ENCODE results near the gene NCOA5.

The NCOA5 gene

GRCh38 chr20:46035713-46036112 lies 54.0 kb downstream of the NCOA5 start:
- no peak overlapping the region for H3K27ac ChIP-seq (ENCODE audit: low read depth, low read length)
- H3K27me3 ChIP-seq (ENCODE audit: control insufficient read depth, insufficient read depth, low read length), result peaks cover 25% of the 10 kb centered on the region
- no peak overlapping the region for H3K4me3 ChIP-seq (ENCODE audit: low read length)
- no peaks in the 10 kb centered on the region for H3K4me1 ChIP-seq (ENCODE audit: control insufficient read depth, insufficient read depth, low read length)
- H3K9ac ChIP-seq (ENCODE audit: low read length), result no peak overlapping the region
- H3K36me3 ChIP-seq (ENCODE audit: control insufficient read depth, insufficient read depth, low read length), result no peaks in the 10 kb centered on the region

DNA sequence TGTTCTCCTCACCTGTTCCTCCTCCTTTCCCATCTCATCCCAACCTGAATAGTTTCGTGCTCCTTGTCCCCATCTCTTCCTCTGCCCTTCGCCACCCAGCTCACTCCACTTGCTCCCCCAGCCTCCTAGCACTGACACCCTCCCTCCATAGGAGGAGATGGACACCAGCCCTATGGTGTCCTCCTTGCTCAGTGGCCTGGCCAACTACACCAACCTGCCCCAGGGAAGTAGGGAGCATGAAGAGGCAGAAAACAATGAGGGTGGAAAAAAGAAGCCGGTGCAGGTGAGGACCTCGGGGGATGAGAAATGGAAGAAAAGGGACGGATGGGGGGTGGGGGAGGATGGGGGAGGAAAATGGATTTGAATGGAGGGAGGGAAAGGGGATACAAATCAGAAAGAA lies 54.5 kb downstream of the NCOA5 start:
- Histone ChIP-seq H3K36me3 (ENCODE audit: control insufficient read depth, insufficient read depth, low read length) (no peaks in the 10 kb centered on the region), H3K9ac (ENCODE audit: low read length) (no peak overlapping the region), H3K4me3 (ENCODE audit: low read length) (no peak overlapping the region), H3K4me1 (ENCODE audit: control insufficient read depth, insufficient read depth, low read length) (no peaks in the 10 kb centered on the region), H3K27ac (ENCODE audit: low read depth, low read length) (no peak overlapping the region), H3K27me3 (ENCODE audit: control insufficient read depth, insufficient read depth, low read length) (peaks cover 29% of the 10 kb centered on the region)

GRCh38 chr20:46034039-46034438 lies 55.7 kb downstream of the NCOA5 start:
- H3K4me1 ChIP-seq (ENCODE audit: control insufficient read depth, insufficient read depth, low read length), result no peaks in the 10 kb centered on the region
- no peak overlapping the region for H3K9ac ChIP-seq (ENCODE audit: low read length)
- H3K27ac ChIP-seq (ENCODE audit: low read depth, low read length), result no peak overlapping the region
- H3K27me3 ChIP-seq (ENCODE audit: control insufficient read depth, insufficient read depth, low read length), result peaks cover 29% of the 10 kb centered on the region
- H3K4me3 ChIP-seq (ENCODE audit: low read length), result no peak overlapping the region
- no peaks in the 10 kb centered on the region for H3K36me3 ChIP-seq (ENCODE audit: control insufficient read depth, insufficient read depth, low read length)

- no peaks in the 10 kb centered on the region for H3K4me1 ChIP-seq (ENCODE audit: control insufficient read depth, insufficient read depth, low read length)
- H3K9ac ChIP-seq (ENCODE audit: low read length), result no peak overlapping the region
- H3K36me3 ChIP-seq (ENCODE audit: control insufficient read depth, insufficient read depth, low read length), result no peaks in the 10 kb centered on the region
- no peak overlapping the region for H3K4me3 ChIP-seq (ENCODE audit: low read length)
- no peak overlapping the region for H3K27ac ChIP-seq (ENCODE audit: low read depth, low read length)
- peaks cover 34% of the 10 kb centered on the region for H3K27me3 ChIP-seq (ENCODE audit: control insufficient read depth, insufficient read depth, low read length)
Measured at GRCh38 chr20:46031701-46032254, 58.0 kb downstream of the NCOA5 start.

- Histone ChIP-seq H3K9ac (ENCODE audit: low read length) (no peak overlapping the region), H3K27me3 (ENCODE audit: control insufficient read depth, insufficient read depth, low read length) (peaks cover 38% of the 10 kb centered on the region), H3K4me1 (ENCODE audit: control insufficient read depth, insufficient read depth, low read length) (no peaks in the 10 kb centered on the region), H3K36me3 (ENCODE audit: control insufficient read depth, insufficient read depth, low read length) (no peaks in the 10 kb centered on the region), H3K27ac (ENCODE audit: low read depth, low read length) (no peak overlapping the region), H3K4me3 (ENCODE audit: low read length) (no peak overlapping the region)
Measured at GRCh38 chr20:46031014-46031569, 58.7 kb downstream of the NCOA5 start.

- Histone ChIP-seq H3K27ac (ENCODE audit: low read depth, low read length) (no peak overlapping the region), H3K4me1 (ENCODE audit: control insufficient read depth, insufficient read depth, low read length) (no peaks in the 10 kb centered on the region), H3K27me3 (ENCODE audit: control insufficient read depth, insufficient read depth, low read length) (peaks cover 42% of the 10 kb centered on the region), H3K36me3 (ENCODE audit: control insufficient read depth, insufficient read depth, low read length) (no peaks in the 10 kb centered on the region), H3K4me3 (ENCODE audit: low read length) (no peak overlapping the region), H3K9ac (ENCODE audit: low read length) (no peak overlapping the region)
Measured at GRCh38 chr20:46030284-46031013, 59.3 kb downstream of the NCOA5 start.

GRCh38 chr20:46028772-46029371 lies 60.9 kb downstream of the NCOA5 start, which contains the start of gene SLC12A5:
TSS of gene SLC12A5 (plus strand) at chr20:46029215. CDS start at chr20:46029345, 130 bp downstream.
- H3K9ac ChIP-seq (ENCODE audit: low read length), result no peak within 1 kb of the TSS
- no peaks in the 10 kb centered on the region for H3K4me1 ChIP-seq (ENCODE audit: control insufficient read depth, insufficient read depth, low read length)
- no peak within 1 kb of the TSS for H3K27ac ChIP-seq (ENCODE audit: low read depth, low read length)
- peaks cover 36% of the 10 kb centered on the region for H3K27me3 ChIP-seq (ENCODE audit: control insufficient read depth, insufficient read depth, low read length)
- no peak within 1 kb of the TSS for H3K4me3 ChIP-seq (ENCODE audit: low read length)
- no peaks in the 10 kb centered on the region for H3K36me3 ChIP-seq (ENCODE audit: control insufficient read depth, insufficient read depth, low read length)

GRCh38 chr20:46028110-46028509 lies 61.7 kb downstream of the NCOA5 start:
- Histone ChIP-seq H3K27ac (ENCODE audit: low read depth, low read length) (no peak overlapping the region), H3K27me3 (ENCODE audit: control insufficient read depth, insufficient read depth, low read length) (peaks cover 32% of the 10 kb centered on the region), H3K9ac (ENCODE audit: low read length) (no peak overlapping the region)

GRCh38 chr20:46027245-46027853 lies 62.4 kb downstream of the NCOA5 start:
- H3K9ac ChIP-seq (ENCODE audit: low read length), result no peak overlapping the region
- no peak overlapping the region for H3K27ac ChIP-seq (ENCODE audit: low read depth, low read length)
- no peaks in the 10 kb centered on the region for H3K4me1 ChIP-seq (ENCODE audit: control insufficient read depth, insufficient read depth, low read length)
- no peaks in the 10 kb centered on the region for H3K36me3 ChIP-seq (ENCODE audit: control insufficient read depth, insufficient read depth, low read length)
- peaks cover 35% of the 10 kb centered on the region for H3K27me3 ChIP-seq (ENCODE audit: control insufficient read depth, insufficient read depth, low read length)
- no peak overlapping the region for H3K4me3 ChIP-seq (ENCODE audit: low read length)

More at GRCh38 chr20:46028110-46028509, 61.7 kb downstream of the NCOA5 start:
- Histone ChIP-seq H3K4me3 (ENCODE audit: low read length) (no peak overlapping the region), H3K36me3 (ENCODE audit: control insufficient read depth, insufficient read depth, low read length) (no peaks in the 10 kb centered on the region), H3K4me1 (ENCODE audit: control insufficient read depth, insufficient read depth, low read length) (no peaks in the 10 kb centered on the region)

- Histone ChIP-seq H3K27ac (ENCODE audit: low read depth, low read length) (no peak overlapping the region), H3K36me3 (ENCODE audit: control insufficient read depth, insufficient read depth, low read length) (no peaks in the 10 kb centered on the region), H3K9ac (ENCODE audit: low read length) (no peak overlapping the region), H3K27me3 (ENCODE audit: control insufficient read depth, insufficient read depth, low read length) (peaks cover 18% of the 10 kb centered on the region), H3K4me1 (ENCODE audit: control insufficient read depth, insufficient read depth, low read length) (no peaks in the 10 kb centered on the region), H3K4me3 (ENCODE audit: low read length) (no peak overlapping the region)
Measured at GRCh38 chr20:46025376-46025783, 64.4 kb downstream of the NCOA5 start.

- Histone ChIP-seq H3K4me3 (ENCODE audit: low read length) (no peak overlapping the region), H3K27me3 (ENCODE audit: control insufficient read depth, insufficient read depth, low read length) (peaks cover 17% of the 10 kb centered on the region)
Measured at GRCh38 chr20:46023999-46024398, 65.8 kb downstream of the NCOA5 start.

DNA sequence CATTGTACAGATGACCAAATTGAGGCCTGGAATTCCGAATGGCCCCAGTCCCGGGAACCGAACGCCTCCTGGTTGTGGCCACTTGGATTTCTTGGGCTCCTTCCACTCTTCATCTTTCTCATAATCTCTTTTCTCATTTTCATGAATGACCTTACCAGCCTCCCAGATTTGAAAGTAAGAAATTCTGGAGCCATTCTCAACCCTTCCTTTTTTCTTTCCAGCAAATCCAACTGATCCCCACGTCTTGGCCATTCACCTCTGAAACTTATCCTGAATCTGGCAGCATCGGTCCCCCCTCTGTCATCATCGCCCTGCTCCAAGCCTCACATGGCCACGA lies 66.6 kb downstream of the NCOA5 start:
- Histone ChIP-seq H3K4me1 (ENCODE audit: control insufficient read depth, insufficient read depth, low read length) (no peaks in the 10 kb centered on the region), H3K27me3 (ENCODE audit: control insufficient read depth, insufficient read depth, low read length) (peaks cover 21% of the 10 kb centered on the region), H3K27ac (ENCODE audit: low read depth, low read length) (no peak overlapping the region), H3K4me3 (ENCODE audit: low read length) (no peak overlapping the region), H3K36me3 (ENCODE audit: control insufficient read depth, insufficient read depth, low read length) (no peaks in the 10 kb centered on the region), H3K9ac (ENCODE audit: low read length) (no peak overlapping the region)

More at GRCh38 chr20:46023999-46024398, 65.8 kb downstream of the NCOA5 start:
- Histone ChIP-seq H3K9ac (ENCODE audit: low read length) (no peak overlapping the region), H3K27ac (ENCODE audit: low read depth, low read length) (no peak overlapping the region), H3K36me3 (ENCODE audit: control insufficient read depth, insufficient read depth, low read length) (no peaks in the 10 kb centered on the region), H3K4me1 (ENCODE audit: control insufficient read depth, insufficient read depth, low read length) (no peaks in the 10 kb centered on the region)
